Ishikawa (cell line): ENCODE measurements around the gene PTPN11.

Source experiments
- CEBPB ChIP-seq: IDR thresholded peaks from 2 replicates; pipeline ENCODE4 v1.6.1; 2012
- CREB1 ChIP-seq: IDR thresholded peaks from 2 replicates; pipeline ENCODE4 v1.6.1; 2012; ENCODE audit warnings: low read depth
- EGR1 ChIP-seq: IDR thresholded peaks from 2 replicates; pipeline ENCODE4 v1.6.1; 2012
- EP300 ChIP-seq: IDR thresholded peaks from 2 replicates; pipeline ENCODE4 v1.6.1; 2012; ENCODE audit warnings: borderline replicate concordance
- FOXM1 ChIP-seq: IDR thresholded peaks from 2 replicates; pipeline ENCODE4 v1.6.1; 2012; ENCODE audit warnings: low read depth, borderline replicate concordance
- MAX ChIP-seq: IDR thresholded peaks from 2 replicates; pipeline ENCODE4 v1.6.1; 2012
- NFIC ChIP-seq: IDR thresholded peaks from 2 replicates; pipeline ENCODE4 v1.6.1; 2012
- RAD21 ChIP-seq: IDR thresholded peaks from 2 replicates; pipeline ENCODE4 v1.6.1; 2012; ENCODE audit warnings: low read depth
- REST ChIP-seq: IDR thresholded peaks from 2 replicates; pipeline ENCODE4 v1.6.1; 2012; ENCODE audit warnings: low read depth, mild to moderate bottlenecking
- TAF1 ChIP-seq: IDR thresholded peaks from 2 replicates; pipeline ENCODE4 v1.6.1; 2012; ENCODE audit warnings: low read depth, mild to moderate bottlenecking
- TCF12 ChIP-seq: IDR thresholded peaks from 2 replicates; pipeline ENCODE4 v1.6.1; 2012; ENCODE audit warnings: low read depth
- TEAD4 ChIP-seq: IDR thresholded peaks from 2 replicates; pipeline ENCODE4 v1.6.1; 2012
- USF1 ChIP-seq: IDR thresholded peaks from 2 replicates; pipeline ENCODE4 v1.6.1; 2012
- YY1 ChIP-seq: IDR thresholded peaks from 2 replicates; pipeline ENCODE4 v1.6.1; 2012; ENCODE audit warnings: low read depth
- ZBTB7A ChIP-seq: IDR thresholded peaks from 2 replicates; pipeline ENCODE4 v1.6.1; 2012; ENCODE audit warnings: low read depth

Gene PTPN11

GRCh38 chr12:112408621-112409020, 10.1 kb upstream of the PTPN11 start:
- TF ChIP-seq MAX = no peak
- no peak for TF ChIP-seq YY1
- TF ChIP-seq CEBPB = no peak
- TF ChIP-seq FOXM1 = no peak
- no peak for TF ChIP-seq USF1
- TF ChIP-seq ZBTB7A = no peak
- no peak for TF ChIP-seq CREB1
- no peak for TF ChIP-seq RAD21
- no peak for TF ChIP-seq TEAD4
- TF ChIP-seq REST = no peak
- no peak for TF ChIP-seq EGR1
- TF ChIP-seq NFIC = no peak
- no peak for TF ChIP-seq EP300

- TF ChIP-seq EP300 (peak; percentile 26; the same call in 1 of the 2 replicates), REST (no peak), TCF12 (peak; percentile 55; the same call in 1 of the 2 replicates), TEAD4 (no peak), CREB1 (no peak; the same call in 1 of the 2 replicates), MAX (peak; percentile 93), RAD21 (no peak), NFIC (no peak; the same call in 1 of the 2 replicates), TAF1 (peak; percentile 99), FOXM1 (no peak), YY1 (peak; percentile 65; the same call in 1 of the 2 replicates)
Observed at GRCh38 chr12:112409064-112409905, 9.5 kb upstream of the PTPN11 start, which contains the start of gene RPL6. RPL6 (minus strand) TSS chr12:112409605; CDS start chr12:112408656, 949 bp downstream.

GRCh38 chr12:112409906-112410244, 8.9 kb upstream of the PTPN11 start:
- TF ChIP-seq CREB1 (no peak), EGR1 (no peak), ZBTB7A (no peak), TCF12 (no peak), CEBPB (no peak), MAX (no peak), FOXM1 (no peak), YY1 (no peak), RAD21 (no peak), TEAD4 (no peak), EP300 (no peak), TAF1 (no peak), NFIC (no peak)

- no peak for TF ChIP-seq CREB1
- TF ChIP-seq CEBPB = no peak
- no peak for TF ChIP-seq NFIC
- TF ChIP-seq YY1 = no peak
- no peak for TF ChIP-seq TAF1
- TF ChIP-seq REST = no peak
- TF ChIP-seq USF1 = no peak
- no peak for TF ChIP-seq EGR1
- TF ChIP-seq TCF12 = no peak
- TF ChIP-seq MAX = no peak
- TF ChIP-seq ZBTB7A = no peak
- no peak for TF ChIP-seq TEAD4
- no peak for TF ChIP-seq FOXM1
- no peak for TF ChIP-seq RAD21
- no peak for TF ChIP-seq EP300
Observed at GRCh38 chr12:112413855-112414625, 4.7 kb upstream of the PTPN11 start.
